Fibroblast of skin of left biceps (primary cell): ENCODE data around the gene ECT2L.
A peak's percentile ranks its signal among the peaks of the same experiment; 100 is the strongest.

Source experiments
- DNase-seq, 2 experiments: peaks; one replicate each; pipeline ENCODE4 v3.0.0-alpha.2; 2013; ENCODE audit warnings: low read depth in 2 of 2

The ECT2L gene

DNA sequence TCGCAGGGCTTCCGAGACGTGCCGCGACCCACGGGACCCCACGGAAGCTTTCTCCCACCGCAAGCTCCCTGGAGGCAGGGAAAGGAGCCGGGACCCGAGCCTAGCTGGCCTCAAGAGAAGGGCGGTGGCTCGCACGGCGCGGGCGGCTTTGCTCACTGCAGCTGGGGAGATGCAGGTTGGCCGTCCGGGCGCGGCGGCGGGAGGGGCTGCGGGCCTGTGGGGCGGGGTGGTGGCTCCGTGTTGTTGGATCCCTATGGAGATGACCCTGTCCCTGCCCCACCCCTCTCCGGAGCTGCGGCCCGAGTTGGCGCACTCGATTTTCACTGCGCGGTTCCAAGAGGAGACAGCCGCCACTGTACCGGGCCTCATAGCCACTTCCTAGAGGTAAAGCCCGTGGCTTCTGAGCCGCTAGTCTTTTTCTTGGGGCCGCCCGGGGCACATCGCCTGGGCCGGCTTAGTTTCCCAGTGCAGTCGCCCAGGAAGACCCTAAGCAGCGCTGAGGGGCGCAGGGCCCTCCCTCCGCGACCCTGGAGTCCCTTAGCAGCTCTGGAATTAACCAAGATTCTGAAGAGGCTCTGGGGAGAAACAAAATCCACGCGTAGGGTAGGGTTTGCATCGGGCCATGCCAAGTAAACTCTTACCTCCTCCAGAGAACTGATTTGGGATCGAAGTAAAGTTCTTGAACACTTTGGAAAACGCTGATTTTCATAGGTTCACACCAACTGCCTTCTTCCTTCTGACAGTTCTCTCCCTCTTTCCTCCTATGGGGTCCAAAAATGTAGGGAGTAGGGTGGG lies at the start of gene ECT2L:
ECT2L (plus strand) TSS at position 279 of the 795 bp plus-strand sequence. CDS start 17,188 bp downstream, outside the sequence.
- DNase-seq = no peak

DNA sequence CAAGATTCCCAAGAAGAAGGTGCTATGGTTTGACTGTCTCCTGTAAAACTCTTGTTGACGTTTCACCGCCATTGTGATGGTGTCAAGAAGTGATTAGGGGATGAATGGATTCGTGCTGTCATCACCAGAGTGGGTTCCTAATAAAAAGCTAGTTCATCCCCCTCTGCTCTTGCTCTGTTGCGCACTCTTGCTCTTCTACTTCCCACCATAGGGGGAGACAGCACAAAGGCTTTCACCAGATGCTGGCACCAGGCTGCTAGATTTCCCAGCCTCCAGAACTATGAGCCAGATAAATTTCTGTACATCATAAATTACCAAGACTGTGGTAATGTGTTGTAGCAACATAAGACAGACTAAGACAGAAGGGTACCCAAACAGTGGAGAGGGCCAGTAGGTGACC lies 43.9 kb upstream of the ECT2L start:
- DNase-seq = no peak

- DNase-seq = no peak
These were observed 38.8 kb upstream of the ECT2L start for GRCh38 chr6:138757136-138757535.

GRCh38 chr6:138765896-138766655 lies 29.8 kb upstream of the ECT2L start:
- DNase-seq = peak in 1 of 2 experiments; percentile 6

- no peak for DNase-seq
These were observed 26.7 kb upstream of the ECT2L start for GRCh38 chr6:138769102-138769676.

- no peak for DNase-seq
These were observed 23.2 kb upstream of the ECT2L start for GRCh38 chr6:138772596-138773176.

DNA sequence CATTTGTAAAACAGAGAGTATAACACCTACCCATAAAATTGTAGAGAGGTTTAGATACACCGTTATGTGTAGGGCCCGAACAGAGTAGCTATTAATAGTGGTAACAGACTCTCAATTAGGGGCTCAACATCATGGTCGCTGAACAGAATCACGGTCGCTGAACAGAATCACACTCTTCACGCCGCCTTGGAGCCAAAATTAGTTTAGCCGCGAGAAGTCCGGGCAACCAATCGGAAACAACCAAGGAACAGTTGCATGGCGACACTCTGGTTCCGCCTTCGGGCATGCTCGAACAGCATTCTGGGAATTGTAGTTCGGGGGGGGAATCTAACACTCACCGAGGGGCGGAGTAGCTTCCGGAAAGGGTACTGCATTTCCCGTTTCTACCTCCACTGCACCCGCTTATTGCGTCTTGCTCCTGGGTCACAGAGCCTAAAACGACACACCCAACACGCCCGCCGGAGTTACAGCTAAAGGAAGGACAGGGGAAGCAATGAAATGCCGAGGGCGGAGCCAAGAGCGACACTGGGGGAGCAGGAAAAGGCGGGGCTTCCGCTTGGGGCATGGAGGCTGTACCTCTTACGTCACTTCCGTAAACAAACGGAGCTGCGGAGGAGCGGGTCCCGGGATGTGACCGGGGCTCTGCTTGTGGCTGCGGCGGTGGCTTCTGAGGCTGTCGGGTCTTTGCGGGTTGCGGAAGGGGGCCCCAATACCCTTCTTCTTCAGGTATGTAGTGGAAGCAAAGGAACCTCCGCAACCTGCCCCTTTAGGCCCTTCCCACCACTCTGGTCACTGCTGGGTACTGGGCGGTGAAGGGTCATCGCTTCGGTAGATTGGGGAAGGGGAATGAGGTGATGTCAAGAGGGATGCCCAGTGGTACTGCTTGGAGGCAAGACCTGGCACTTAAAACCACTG lies 22.5 kb upstream of the ECT2L start, which contains the start of gene CCDC28A:
CCDC28A (plus strand) TSS at position 593 of the 915 bp plus-strand sequence. CDS start 2,352 bp downstream, outside the sequence.
- DNase-seq = peak; percentile 85 to 87

GRCh38 chr6:138774370-138774769 lies 21.5 kb upstream of the ECT2L start:
- DNase-seq = no peak

DNA sequence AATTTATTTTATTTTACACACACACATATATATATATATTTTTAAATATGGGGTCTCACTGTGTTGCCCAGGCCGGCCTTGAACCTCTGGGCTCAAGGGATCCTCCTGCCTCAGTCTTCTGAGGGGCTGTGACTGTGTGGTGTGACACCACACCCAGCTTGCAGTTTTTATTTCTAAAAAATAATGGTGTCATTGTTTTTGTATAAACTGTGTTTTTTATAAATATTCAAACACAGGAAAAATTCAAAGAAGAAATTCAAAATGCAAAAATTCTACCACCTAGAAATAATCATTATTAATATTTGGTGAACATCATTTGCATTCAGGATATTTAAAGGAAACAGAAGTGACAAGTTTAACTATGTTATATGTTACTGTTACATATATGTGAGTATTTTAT lies 19.2 kb upstream of the ECT2L start:
- no peak for DNase-seq

- DNase-seq = no peak
These were observed 17.6 kb upstream of the ECT2L start for GRCh38 chr6:138778331-138778730.

GRCh38 chr6:138782243-138782642 lies 13.6 kb upstream of the ECT2L start:
- DNase-seq = no peak

- no peak for DNase-seq
These were observed 10.8 kb upstream of the ECT2L start for GRCh38 chr6:138785079-138785478.

GRCh38 chr6:138785980-138786379 lies 9.9 kb upstream of the ECT2L start:
- no peak for DNase-seq

DNA sequence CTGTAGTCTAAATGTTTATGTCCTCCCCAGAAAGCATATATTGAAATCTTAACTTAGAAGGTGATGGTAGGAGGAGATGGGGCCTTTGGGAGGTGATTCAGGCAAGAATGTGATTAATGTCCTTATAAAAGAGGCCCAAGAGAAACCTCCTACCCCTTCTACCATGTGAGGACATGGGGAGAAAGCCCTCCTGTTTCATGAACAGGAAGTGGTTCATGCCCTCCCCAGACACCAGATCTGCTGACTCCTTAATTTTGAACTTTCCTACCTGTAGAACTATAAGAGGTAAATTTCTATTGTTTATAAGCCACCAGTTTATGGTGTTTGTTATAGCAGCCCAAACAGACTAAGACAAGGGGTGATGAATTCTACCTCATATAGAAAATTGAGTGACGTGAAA lies 8.7 kb upstream of the ECT2L start:
- no peak for DNase-seq

DNA sequence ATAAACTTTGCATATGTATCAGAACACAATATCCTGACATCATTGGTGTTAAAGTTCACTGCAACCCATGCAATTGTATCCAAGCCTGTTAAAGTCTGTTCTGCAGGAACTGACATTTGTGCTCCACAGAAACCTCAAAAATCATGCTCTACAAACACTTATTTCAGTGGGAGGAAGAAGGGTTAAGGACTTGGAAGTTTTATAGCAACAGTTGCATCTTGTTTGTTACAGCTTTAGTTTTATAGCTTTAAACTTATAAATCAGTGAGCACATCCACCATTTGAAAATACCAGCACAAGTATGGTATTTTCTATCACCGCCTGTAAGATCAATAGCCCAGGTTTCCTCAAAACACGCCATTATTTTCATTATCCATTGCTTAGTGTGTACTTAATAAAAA lies 884 bp downstream of the ECT2L start:
- DNase-seq = no peak

GRCh38 chr6:138797806-138798446 lies 2.0 kb downstream of the ECT2L start:
- no peak for DNase-seq

DNA sequence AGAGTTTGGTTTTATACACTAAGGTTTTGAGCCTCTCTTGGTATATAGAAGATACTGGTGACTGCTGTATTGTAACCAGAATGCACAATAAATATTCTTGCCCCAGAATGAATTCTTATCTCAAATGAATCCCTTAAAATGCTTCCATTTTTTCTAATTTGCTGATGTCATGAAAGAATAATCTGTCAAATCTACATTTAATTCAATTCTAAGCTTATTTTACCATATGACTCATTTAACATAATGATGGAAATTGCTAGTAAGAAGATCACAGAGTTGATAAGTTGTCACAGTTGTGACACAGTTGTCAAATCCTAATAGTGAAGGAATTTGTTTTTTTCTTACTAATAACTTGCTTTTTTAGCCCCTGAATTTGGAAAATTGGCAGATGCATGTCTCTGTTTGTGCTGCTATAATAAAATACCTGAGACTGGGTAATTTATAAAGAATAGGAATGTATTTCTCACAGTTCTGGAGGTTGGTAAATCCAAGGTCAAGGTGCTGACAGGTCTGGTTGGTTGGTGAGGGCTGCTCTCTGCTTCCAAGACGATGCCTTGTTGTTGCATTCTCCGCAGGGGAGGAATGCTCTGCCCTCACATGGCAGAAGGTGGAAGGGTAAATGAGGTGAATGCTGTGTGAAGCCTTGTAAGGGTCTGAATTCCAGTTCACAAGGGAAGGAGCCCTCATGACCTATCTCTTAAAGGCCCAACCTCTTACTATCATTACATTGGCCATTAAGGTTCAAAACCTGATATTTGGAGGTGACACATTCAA lies 4.7 kb downstream of the ECT2L start:
- DNase-seq = no peak

- DNase-seq = no peak
These were observed 7.4 kb downstream of the ECT2L start for GRCh38 chr6:138803331-138803730.

- DNase-seq = peak in 1 of 2 experiments; percentile 27
These were observed 8.0 kb downstream of the ECT2L start for GRCh38 chr6:138803861-138804260.
